ENCODE data around the gene ANKLE1. TPM values are rescaled to one million over a fixed set of nuclear protein-coding genes. Genes with fewer than 3 reads are reported as not detected.

ANKLE1 gene
- total and polyA plus RNA-seq, 2 donors (not counting 3 experiments of a cell fraction or from before 2014, with no cell fraction given): 1.9 to 3.1 TPM

DNA sequence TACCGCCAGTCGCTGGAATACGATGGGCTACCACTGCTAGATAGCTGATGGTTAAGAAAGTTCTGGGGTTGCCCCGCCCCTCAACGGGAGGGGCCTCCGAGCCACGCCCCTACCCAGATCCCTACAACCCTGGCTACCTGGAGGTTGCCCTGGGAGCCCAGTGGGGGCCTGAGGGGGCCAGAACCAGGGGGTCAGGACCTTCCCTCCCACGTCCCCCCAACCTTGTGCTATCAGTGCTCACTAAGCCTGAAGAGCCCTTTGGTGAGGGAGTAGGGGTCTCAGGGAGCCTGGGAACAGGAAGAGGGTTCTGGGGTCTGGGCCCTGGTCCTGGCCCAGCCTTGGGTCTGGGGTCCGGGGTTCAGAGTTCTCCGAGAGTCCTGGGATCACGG lies 46.8 kb upstream of the ANKLE1 start:
- Histone ChIP-seq H3K36me3 (ENCODE audit: control insufficient read depth in 2 of 2, extremely low read depth in 1 of 2, insufficient read depth in 2 of 2, low read length in 2 of 2) (peaks cover 4 to 11% of the 10 kb centered on the region in 2 experiments), H3K4me2 (ENCODE audit: insufficient read depth, low read length) (peak overlapping the region; percentile 88), H3K79me2 (ENCODE audit: control insufficient read depth, insufficient read depth, low read length) (peaks cover 18% of the 10 kb centered on the region), H2AFZ (ENCODE audit: low read depth, low read length) (no peak overlapping the region), H4K20me1 (replicated peaks; ENCODE audit: control insufficient read depth, extremely low read depth, insufficient read depth, low read length) (no peaks in the 10 kb centered on the region), H3K27me3 (ENCODE audit: control insufficient read depth in 2 of 2, insufficient read depth in 2 of 2, low read length in 2 of 2) (no peaks in the 10 kb centered on the region), H3K9ac (replicated peaks; ENCODE audit: extremely low read depth, insufficient read depth, low read length) (peak overlapping the region; percentile 13), H3K27ac (ENCODE audit: insufficient read depth, low read depth, low read length) (no peak overlapping the region), H3K4me3 (replicated peaks in 1 of 3; ENCODE audit: insufficient read depth in 1 of 3, low read depth in 1 of 3, low read length in 3 of 3) (peak overlapping the region; percentile 24 to 46 (median 45)), H3K9me3 (replicated peaks; ENCODE audit: control insufficient read depth, insufficient read depth, low read length) (no peaks in the 10 kb centered on the region), H3K9me1 (replicated peaks; ENCODE audit: control insufficient read depth, extremely low read depth, insufficient read depth, low read length) (no peaks in the 10 kb centered on the region), H3K4me1 (ENCODE audit: control insufficient read depth, extremely low read depth, insufficient read depth, low read length) (peaks cover 11% of the 10 kb centered on the region)
- intact Hi-C loops (cut with micrococcal nuclease): loop anchor here (1.0 to 2.0 kb wide), 2 partner anchors 30 to 32 kb away; partner anchors contain the start of gene BABAM1
- TF ChIP-seq FOS (IDR thresholded peaks at IDR 0.05; ENCODE audit: borderline replicate concordance, insufficient read depth, low read length) (no peak), POLR2A (IDR thresholded peaks at IDR 0.05; ENCODE audit: low read depth, low read length) (no peak), EZH2 (IDR thresholded peaks at IDR 0.05; ENCODE audit: borderline replicate concordance, low read depth, low read length, severe bottlenecking) (no peak), MYC (IDR thresholded peaks at IDR 0.05; ENCODE audit: low read depth, low read length) (no peak), JUN (IDR thresholded peaks at IDR 0.05; ENCODE audit: borderline replicate concordance, insufficient read depth, insufficient read length, low read depth) (no peak), POLR2AphosphoS5 (IDR thresholded peaks at IDR 0.05; ENCODE audit: insufficient read depth, low read depth, low read length) (no peak), GATA2 (IDR thresholded peaks at IDR 0.05; ENCODE audit: insufficient read depth, insufficient read length, low read depth, low read length) (no peak)
- TF ChIP-seq, protein P1, sequence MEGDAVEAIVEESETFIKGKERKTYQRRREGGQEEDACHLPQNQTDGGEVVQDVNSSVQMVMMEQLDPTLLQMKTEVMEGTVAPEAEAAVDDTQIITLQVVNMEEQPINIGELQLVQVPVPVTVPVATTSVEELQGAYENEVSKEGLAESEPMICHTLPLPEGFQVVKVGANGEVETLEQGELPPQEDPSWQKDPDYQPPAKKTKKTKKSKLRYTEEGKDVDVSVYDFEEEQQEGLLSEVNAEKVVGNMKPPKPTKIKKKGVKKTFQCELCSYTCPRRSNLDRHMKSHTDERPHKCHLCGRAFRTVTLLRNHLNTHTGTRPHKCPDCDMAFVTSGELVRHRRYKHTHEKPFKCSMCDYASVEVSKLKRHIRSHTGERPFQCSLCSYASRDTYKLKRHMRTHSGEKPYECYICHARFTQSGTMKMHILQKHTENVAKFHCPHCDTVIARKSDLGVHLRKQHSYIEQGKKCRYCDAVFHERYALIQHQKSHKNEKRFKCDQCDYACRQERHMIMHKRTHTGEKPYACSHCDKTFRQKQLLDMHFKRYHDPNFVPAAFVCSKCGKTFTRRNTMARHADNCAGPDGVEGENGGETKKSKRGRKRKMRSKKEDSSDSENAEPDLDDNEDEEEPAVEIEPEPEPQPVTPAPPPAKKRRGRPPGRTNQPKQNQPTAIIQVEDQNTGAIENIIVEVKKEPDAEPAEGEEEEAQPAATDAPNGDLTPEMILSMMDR (IDR thresholded peaks at IDR 0.05; ENCODE audit: extremely low read depth in 1 of 2, insufficient read depth in 1 of 2, low read depth in 1 of 2, low read length in 2 of 2): no peak
- TF ChIP-seq, protein P2, sequence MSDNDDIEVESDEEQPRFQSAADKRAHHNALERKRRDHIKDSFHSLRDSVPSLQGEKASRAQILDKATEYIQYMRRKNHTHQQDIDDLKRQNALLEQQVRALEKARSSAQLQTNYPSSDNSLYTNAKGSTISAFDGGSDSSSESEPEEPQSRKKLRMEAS (IDR thresholded peaks at IDR 0.05; ENCODE audit: insufficient read depth, insufficient read length): no peak
- DNase-seq (ENCODE audit: low read depth, low spot score) (peak; percentile 43), FAIRE-seq (peak; percentile 72)
- ChIA-PET POLR2A (interaction anchor here (1.0 to 1.1 kb wide), 2 partner anchors 9 to 47 kb away, joined by 4 to 5 read pairs; partner anchors contain the start of genes ANKLE1 and OCEL1), CTCF (interaction anchor here (0.8 to 1.8 kb wide), 11 partner anchors 9 to 166 kb away, joined by 3 to 16 read pairs (median 4); partner anchors contain the start of gene USE1)
- no TSS peak for BruUV-seq (replicated peaks)
- dilution Hi-C loops (cut with MboI; ENCODE audit: extremely low pct_ligation_motif_present, low sequenced_read_pairs): no loop called here
